Kidney epithelial cell (primary cell): ENCODE measurements around the gene SMARCD3. TPM values are rescaled to one million over a fixed set of nuclear protein-coding genes. Genes with fewer than 3 reads are reported as not detected.

Experiments
- DNase-seq: peaks from one replicate; pipeline ENCODE4 v3.0.0-alpha.2; 2010; ENCODE audit warnings: low read depth
- H3K27me3 ChIP-seq: 2 replicates; pipeline ENCODE4 v1.6.0; 2011; ENCODE audit warnings: low read length; ENCODE audit not compliant: control insufficient read depth, insufficient read depth
- H3K36me3 ChIP-seq: 2 replicates; pipeline ENCODE4 v1.5.1; 2011; ENCODE audit warnings: low read length; ENCODE audit not compliant: control insufficient read depth, insufficient read depth
- H3K4me3 ChIP-seq: 2 replicates; pipeline ENCODE4 v1.5.1; 2011; ENCODE audit warnings: low read depth, mild to moderate bottlenecking, control low read depth, low read length
- CTCF ChIP-seq: IDR thresholded peaks from 2 replicates; pipeline ENCODE4 v1.5.1; 2011; ENCODE audit warnings: mild to moderate bottlenecking, moderate library complexity, low read length, control low read depth, inconsistent platforms; ENCODE audit not compliant: insufficient read depth, poor library complexity, severe bottlenecking
- total RNA-seq: library from RNA; depleted of rRNA; stranded (reverse); fragments of >200 nt; gene quantifications from 2 replicates; pipeline ENCODE4 v1.2.3, GENCODE V29; 2015

The SMARCD3 gene
- total RNA-seq, 1 donor from 2014 or later, result 28.7 TPM

GRCh38 chr7:151257990-151258389 lies 9.5 kb upstream of the SMARCD3 start:
- H3K4me3 ChIP-seq, result no peak overlapping the region
- no peak for DNase-seq
- no peaks in the 10 kb centered on the region for H3K36me3 ChIP-seq
- no peak for TF ChIP-seq CTCF
- peaks cover 45% of the 10 kb centered on the region for H3K27me3 ChIP-seq

- Histone ChIP-seq H3K27me3 (peaks cover 39% of the 10 kb centered on the region), H3K36me3 (no peaks in the 10 kb centered on the region), H3K4me3 (no peak overlapping the region)
- no peak for TF ChIP-seq CTCF
- no peak for DNase-seq
These were observed 8.0 kb upstream of the SMARCD3 start for GRCh38 chr7:151256410-151257045.

- H3K36me3 ChIP-seq, result no peaks in the 10 kb centered on the region
- H3K4me3 ChIP-seq, result no peak overlapping the region
- TF ChIP-seq CTCF, result no peak
- H3K27me3 ChIP-seq, result peaks cover 33% of the 10 kb centered on the region
- no peak for DNase-seq
These were observed 6.9 kb upstream of the SMARCD3 start for GRCh38 chr7:151255390-151255789.

GRCh38 chr7:151254851-151255250 lies 6.4 kb upstream of the SMARCD3 start:
- Histone ChIP-seq H3K36me3 (no peaks in the 10 kb centered on the region), H3K27me3 (peaks cover 31% of the 10 kb centered on the region), H3K4me3 (no peak overlapping the region)
- TF ChIP-seq CTCF, result no peak
- no peak for DNase-seq

- H3K4me3 ChIP-seq, result no peak overlapping the region
- no peak for DNase-seq
- H3K27me3 ChIP-seq, result peaks cover 30% of the 10 kb centered on the region
- H3K36me3 ChIP-seq, result no peaks in the 10 kb centered on the region
- TF ChIP-seq CTCF, result no peak
These were observed 5.8 kb upstream of the SMARCD3 start for GRCh38 chr7:151254316-151254715.
